ENCODE results near the gene TMC2. TPM values are rescaled to one million over a fixed set of nuclear protein-coding genes. Genes with fewer than 3 reads are reported as not detected.

TMC2 gene
- total RNA-seq, 1 experiment from 2014 or later: not detected

GRCh38 chr20:2541940-2542339 lies 5.6 kb downstream of the TMC2 start:
- Mint-ChIP-seq H3K4me1 (no peaks in the 10 kb centered on the region), H3K9me3 (no peaks in the 10 kb centered on the region), H3K27ac (no peak overlapping the region), H3K36me3 (no peaks in the 10 kb centered on the region), H3K27me3 (ENCODE audit: low read depth) (peaks cover 25% of the 10 kb centered on the region), H3K4me3 (no peak overlapping the region)
- TF ChIP-seq, protein P1, sequence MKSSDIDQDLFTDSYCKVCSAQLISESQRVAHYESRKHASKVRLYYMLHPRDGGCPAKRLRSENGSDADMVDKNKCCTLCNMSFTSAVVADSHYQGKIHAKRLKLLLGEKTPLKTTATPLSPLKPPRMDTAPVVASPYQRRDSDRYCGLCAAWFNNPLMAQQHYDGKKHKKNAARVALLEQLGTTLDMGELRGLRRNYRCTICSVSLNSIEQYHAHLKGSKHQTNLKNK (CRISPR knock-in tag; IDR thresholded peaks at IDR 0.05): no peak
- TF ChIP-seq, protein P2, sequence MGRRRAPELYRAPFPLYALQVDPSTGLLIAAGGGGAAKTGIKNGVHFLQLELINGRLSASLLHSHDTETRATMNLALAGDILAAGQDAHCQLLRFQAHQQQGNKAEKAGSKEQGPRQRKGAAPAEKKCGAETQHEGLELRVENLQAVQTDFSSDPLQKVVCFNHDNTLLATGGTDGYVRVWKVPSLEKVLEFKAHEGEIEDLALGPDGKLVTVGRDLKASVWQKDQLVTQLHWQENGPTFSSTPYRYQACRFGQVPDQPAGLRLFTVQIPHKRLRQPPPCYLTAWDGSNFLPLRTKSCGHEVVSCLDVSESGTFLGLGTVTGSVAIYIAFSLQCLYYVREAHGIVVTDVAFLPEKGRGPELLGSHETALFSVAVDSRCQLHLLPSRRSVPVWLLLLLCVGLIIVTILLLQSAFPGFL (CRISPR knock-in tag; IDR thresholded peaks at IDR 0.05; ENCODE audit: borderline replicate concordance): no peak
- ATAC-seq: no peak
- no peak for DNase-seq (ENCODE audit: low spot score)
- CTCF ChIA-PET: no interaction called here
- POLR2A ChIA-PET: no interaction called here

DNA sequence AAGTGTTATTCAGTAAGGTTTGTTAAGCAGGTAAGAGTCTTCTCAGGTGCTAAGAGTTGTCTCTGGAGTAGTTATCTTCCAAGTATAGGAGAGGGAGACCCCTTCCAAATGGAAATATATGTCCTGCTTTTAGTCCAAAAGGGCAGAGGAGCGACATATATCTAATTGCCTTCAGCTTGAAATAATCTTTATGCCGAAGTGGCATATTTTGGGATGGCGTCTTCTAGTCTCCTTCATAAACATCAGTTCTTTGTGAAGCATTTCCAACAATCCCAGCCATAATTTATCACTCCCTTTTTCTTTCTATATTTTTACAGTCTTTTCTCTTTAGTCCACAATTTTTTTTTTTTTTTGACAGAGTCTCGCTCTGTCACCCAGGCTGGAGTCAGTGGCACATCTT lies 6.0 kb downstream of the TMC2 start:
- CTCF ChIA-PET: no interaction called here
- no peaks in the 10 kb centered on the region for H3K4me1 Mint-ChIP-seq
- TF ChIP-seq GTF2I (CRISPR knock-in tag; conservative IDR thresholded peaks at IDR 0.05) (no peak), CREB1 (CRISPR knock-in tag; IDR thresholded peaks at IDR 0.05) (no peak), TEAD4 (CRISPR knock-in tag; IDR thresholded peaks at IDR 0.05) (no peak), CBFB (CRISPR knock-in tag; IDR thresholded peaks at IDR 0.05; ENCODE audit: low read depth) (no peak), IRF2 (CRISPR knock-in tag; IDR thresholded peaks at IDR 0.05; ENCODE audit: borderline replicate concordance, low read depth) (no peak), PRRX2 (CRISPR knock-in tag; IDR thresholded peaks at IDR 0.05) (no peak), NR3C1 (CRISPR knock-in tag; conservative IDR thresholded peaks at IDR 0.05; ENCODE audit: low read depth) (no peak), FOXJ3 (CRISPR knock-in tag; IDR thresholded peaks at IDR 0.05; ENCODE audit: borderline replicate concordance) (no peak), ZNF532 (CRISPR knock-in tag; IDR thresholded peaks at IDR 0.05; ENCODE audit: borderline replicate concordance) (no peak), ZNF121 (CRISPR knock-in tag; IDR thresholded peaks at IDR 0.05) (no peak), SOX15 (CRISPR knock-in tag; IDR thresholded peaks at IDR 0.05) (no peak)
- TF ChIP-seq, protein P3, sequence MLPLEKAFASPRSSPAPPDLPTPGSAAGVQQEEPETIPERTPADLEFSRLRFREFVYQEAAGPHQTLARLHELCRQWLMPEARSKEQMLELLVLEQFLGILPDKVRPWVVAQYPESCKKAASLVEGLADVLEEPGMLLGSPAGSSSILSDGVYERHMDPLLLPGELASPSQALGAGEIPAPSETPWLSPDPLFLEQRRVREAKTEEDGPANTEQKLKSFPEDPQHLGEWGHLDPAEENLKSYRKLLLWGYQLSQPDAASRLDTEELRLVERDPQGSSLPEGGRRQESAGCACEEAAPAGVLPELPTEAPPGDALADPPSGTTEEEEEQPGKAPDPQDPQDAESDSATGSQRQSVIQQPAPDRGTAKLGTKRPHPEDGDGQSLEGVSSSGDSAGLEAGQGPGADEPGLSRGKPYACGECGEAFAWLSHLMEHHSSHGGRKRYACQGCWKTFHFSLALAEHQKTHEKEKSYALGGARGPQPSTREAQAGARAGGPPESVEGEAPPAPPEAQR (CRISPR knock-in tag; IDR thresholded peaks at IDR 0.05): no peak
- TF ChIP-seq, protein P1 (CRISPR knock-in tag; IDR thresholded peaks at IDR 0.05): no peak
- TF ChIP-seq, protein P4, sequence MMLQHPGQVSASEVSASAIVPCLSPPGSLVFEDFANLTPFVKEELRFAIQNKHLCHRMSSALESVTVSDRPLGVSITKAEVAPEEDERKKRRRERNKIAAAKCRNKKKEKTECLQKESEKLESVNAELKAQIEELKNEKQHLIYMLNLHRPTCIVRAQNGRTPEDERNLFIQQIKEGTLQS (CRISPR knock-in tag; conservative IDR thresholded peaks at IDR 0.05): no peak
- TF ChIP-seq, protein P5, sequence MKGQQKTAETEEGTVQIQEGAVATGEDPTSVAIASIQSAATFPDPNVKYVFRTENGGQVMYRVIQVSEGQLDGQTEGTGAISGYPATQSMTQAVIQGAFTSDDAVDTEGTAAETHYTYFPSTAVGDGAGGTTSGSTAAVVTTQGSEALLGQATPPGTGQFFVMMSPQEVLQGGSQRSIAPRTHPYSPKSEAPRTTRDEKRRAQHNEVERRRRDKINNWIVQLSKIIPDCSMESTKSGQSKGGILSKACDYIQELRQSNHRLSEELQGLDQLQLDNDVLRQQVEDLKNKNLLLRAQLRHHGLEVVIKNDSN (CRISPR knock-in tag; IDR thresholded peaks at IDR 0.05): no peak
- H3K27ac Mint-ChIP-seq: no peak overlapping the region
- ATAC-seq: no peak
- DNase-seq (ENCODE audit: low spot score): no peak
- peaks cover 27% of the 10 kb centered on the region for H3K27me3 Mint-ChIP-seq (ENCODE audit: low read depth)
- no peaks in the 10 kb centered on the region for H3K9me3 Mint-ChIP-seq
- no peaks in the 10 kb centered on the region for H3K36me3 Mint-ChIP-seq
- H3K4me3 Mint-ChIP-seq: no peak overlapping the region
- POLR2A ChIA-PET: no interaction called here

Measured in WTC11 (cell line).